SH-SY5Y (cell line): ENCODE data around the gene ZBTB5.

Experiments used
- GATA2 ChIP-seq: IDR thresholded peaks from 2 replicates; pipeline ENCODE4 v1.6.1; 2011; ENCODE audit warnings: mild to moderate bottlenecking, low read depth, low read length
- GATA3 ChIP-seq: IDR thresholded peaks from 2 replicates; pipeline ENCODE4 v1.6.1; 2011; ENCODE audit warnings: low read depth, mild to moderate bottlenecking, low read length, moderate library complexity

Gene ZBTB5

GRCh38 chr9:37498457-37498856 is 33.2 kb upstream of the ZBTB5 start:
- TF ChIP-seq GATA3: no peak

GRCh38 chr9:37497320-37497719 is 32.1 kb upstream of the ZBTB5 start:
- TF ChIP-seq GATA2: no peak
- no peak for TF ChIP-seq GATA3

GRCh38 chr9:37496020-37496419 is 30.8 kb upstream of the ZBTB5 start:
- no peak for TF ChIP-seq GATA2
- no peak for TF ChIP-seq GATA3

GRCh38 chr9:37495571-37495970 is 30.3 kb upstream of the ZBTB5 start:
- TF ChIP-seq GATA2: no peak

- TF ChIP-seq GATA2 (no peak), GATA3 (no peak)
These were observed 26.7 kb upstream of the ZBTB5 start for GRCh38 chr9:37491939-37492338.

GRCh38 chr9:37486616-37487548 is 21.6 kb upstream of the ZBTB5 start:
- TF ChIP-seq GATA3 (no peak), GATA2 (no peak)

- TF ChIP-seq GATA2 (no peak), GATA3 (no peak)
These were observed 21.0 kb upstream of the ZBTB5 start for GRCh38 chr9:37486256-37486615.

- TF ChIP-seq GATA2: no peak
These were observed 20.4 kb upstream of the ZBTB5 start, which contains the start of gene POLR1E for GRCh38 chr9:37485389-37486255. Gene POLR1E, plus strand, starts transcription at chr9:37485948. Its CDS starts 100 bp downstream, at chr9:37486048.

GRCh38 chr9:37480759-37481158 is 15.5 kb upstream of the ZBTB5 start:
- no peak for TF ChIP-seq GATA3
- no peak for TF ChIP-seq GATA2

GRCh38 chr9:37476930-37477329 is 11.7 kb upstream of the ZBTB5 start:
- no peak for TF ChIP-seq GATA3
- no peak for TF ChIP-seq GATA2

- TF ChIP-seq GATA3: no peak
- no peak for TF ChIP-seq GATA2
These were observed 9.2 kb upstream of the ZBTB5 start for GRCh38 chr9:37474438-37474837.

- TF ChIP-seq GATA2 (no peak), GATA3 (no peak)
These were observed 6.9 kb upstream of the ZBTB5 start for GRCh38 chr9:37471942-37472684.

GRCh38 chr9:37468620-37469019 is 3.4 kb upstream of the ZBTB5 start:
- TF ChIP-seq GATA2: no peak
- TF ChIP-seq GATA3: no peak
